Naive thymus-derived CD4-positive, alpha-beta T cell (primary cell): ENCODE results near the gene THAP4. TPM values are rescaled to one million over a fixed set of nuclear protein-coding genes. Genes with fewer than 3 reads are reported as not detected.

Source experiments
- ATAC-seq: fragments of 150-1000 bp; cut with Tn5 transposase; 2 replicates; pipeline ENCODE4 v1.10.0; 2021; ENCODE audit warnings: mild to moderate bottlenecking, moderate library complexity
- CTCF ChIA-PET: fragments of 350-600 bp; sonication (Branson Sonifier 250); formaldehyde crosslinking; loops from one replicate; lab custom pipeline; 2021; ENCODE audit warnings: antibody characterized with exemption; lab: Charles Lee
- POLR2A ChIA-PET: fragments of 350-600 bp; sonication (Branson Sonifier 250); formaldehyde crosslinking; loops from one replicate; lab custom pipeline; 2021; ENCODE audit warnings: antibody characterized with exemption, inconsistent platforms; lab: Charles Lee
- DNase-seq, 9 donors: peaks; one replicate each; pipeline versions ENCODE4 v3.0.0 to v3.0.0-alpha.2; 2020 to 2022; ENCODE audit warnings: mixed read lengths in 1 of 9
- H3K27ac ChIP-seq: one replicate; pipeline ENCODE4 v1.7.0; 2013; ENCODE audit warnings: mild to moderate bottlenecking, low read depth, low read length, moderate library complexity
- H3K27me3 ChIP-seq, 2 donors: one replicate each; pipeline ENCODE4 v1.7.0; 2013; ENCODE audit warnings: low read length in 2 of 2, mild to moderate bottlenecking in 2 of 2, moderate library complexity in 2 of 2; ENCODE audit not compliant: control insufficient read depth in 2 of 2, insufficient read depth in 2 of 2
- H3K36me3 ChIP-seq, 3 experiments: 1 replicate in 2 of 3; 2 replicates in 1 of 3; pipeline ENCODE4 v1.7.0; 2013; ENCODE audit warnings: low read length in 3 of 3, mild to moderate bottlenecking in 3 of 3, moderate library complexity in 1 of 3; ENCODE audit not compliant: insufficient read depth in 3 of 3, control insufficient read depth in 2 of 3
- H3K4me1 ChIP-seq, 2 donors: one replicate each; pipeline ENCODE4 v1.7.0; 2013; ENCODE audit warnings: low read length in 2 of 2, mild to moderate bottlenecking in 2 of 2, moderate library complexity in 1 of 2; ENCODE audit not compliant: control insufficient read depth in 2 of 2, insufficient read depth in 2 of 2
- H3K4me3 ChIP-seq: 2 replicates; pipeline ENCODE4 v1.7.0; 2013; ENCODE audit warnings: mild to moderate bottlenecking, low read length
- H3K9me3 ChIP-seq, 3 experiments: 1 replicate in 2 of 3; 2 replicates in 1 of 3; pipeline ENCODE4 v1.7.0; 2013; ENCODE audit warnings: low read length in 3 of 3; ENCODE audit not compliant: control insufficient read depth in 2 of 3
- H3K27ac Mint-ChIP-seq, 9 donors: one replicate each; pipeline ENCODE4 v1.8.0; 2020 to 2022; ENCODE audit warnings: mixed read lengths in 9 of 9, mild to moderate bottlenecking in 8 of 9, moderate library complexity in 5 of 9, inconsistent platforms in 2 of 9
- H3K27me3 Mint-ChIP-seq, 5 donors: one replicate each; pipeline ENCODE4 v1.8.0; 2021 to 2022; ENCODE audit warnings: mixed read lengths in 5 of 5, mild to moderate bottlenecking in 1 of 5
- H3K36me3 Mint-ChIP-seq, 5 donors: one replicate each; pipeline ENCODE4 v1.8.0; 2020 to 2022; ENCODE audit warnings: mixed read lengths in 5 of 5, mild to moderate bottlenecking in 3 of 5, inconsistent platforms in 1 of 5
- H3K4me1 Mint-ChIP-seq, 7 donors: one replicate each; pipeline ENCODE4 v1.8.0; 2020 to 2022; ENCODE audit warnings: mixed read lengths in 7 of 7, mild to moderate bottlenecking in 3 of 7, inconsistent platforms in 1 of 7
- H3K4me3 Mint-ChIP-seq, 10 donors: one replicate each; pipeline ENCODE4 v1.8.0; 2020 to 2022; ENCODE audit warnings: mild to moderate bottlenecking in 10 of 10, mixed read lengths in 10 of 10, moderate library complexity in 6 of 10, inconsistent platforms in 2 of 10
- H3K9me3 Mint-ChIP-seq, 11 donors: one replicate each; pipeline ENCODE4 v1.8.0; 2020 to 2022; ENCODE audit warnings: mixed read lengths in 11 of 11, mild to moderate bottlenecking in 4 of 11, inconsistent platforms in 1 of 11, moderate library complexity in 1 of 11
- intact Hi-C, 2 donors: fragments of 100-400 bp; cut with micrococcal nuclease; formaldehyde crosslinking; loops; one replicate each; pipeline ENCODE4 v1.15.1; 2023
- polyA plus RNA-seq, 2 donors: library from polyadenylated mRNA; unstranded; fragments of 300-500 nt; fragmentation: Illumina TruSeq; gene quantifications; one replicate each; pipeline ENCODE4 v1.2.3, GENCODE V29; 2021
- total RNA-seq, 6 experiments: library from RNA in 5 of 6; stranded (reverse) in 5 of 6; gene quantifications; 1 replicate in 5 of 6; 2 replicates in 1 of 6; pipeline ENCODE4 v1.2.3 and lab custom pipeline; 2021 to 2026

Gene THAP4
- total and polyA plus RNA-seq, 7 experiments from 2014 or later, result 26.4 to 56.2 (median 30.8) TPM

DNA sequence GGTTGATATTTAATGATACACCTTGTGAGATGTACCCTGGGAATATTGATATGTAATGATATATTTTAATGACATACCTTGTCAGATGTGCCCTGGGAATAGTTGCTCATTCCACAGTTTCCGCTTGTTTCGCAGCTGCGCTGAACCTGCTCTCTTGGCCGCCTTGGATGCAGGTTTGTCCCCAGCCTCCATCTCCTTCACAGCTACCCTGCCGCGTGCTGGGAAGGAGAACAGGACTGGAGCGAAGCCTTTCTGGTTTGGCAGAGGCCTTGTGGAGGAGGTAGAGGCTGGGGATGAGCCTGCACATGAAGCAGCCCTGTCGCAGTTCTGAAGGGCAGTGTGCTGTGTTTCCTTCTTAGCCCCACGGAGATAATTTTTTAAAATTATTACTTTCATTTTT, 15.2 kb upstream of the THAP4 start:
- no peaks in the 10 kb centered on the region for H3K4me1 ChIP-seq
- H3K27me3 Mint-ChIP-seq, result no peaks in the 10 kb centered on the region
- DNase-seq (no peak), ATAC-seq (no peak)
- no peaks in the 10 kb centered on the region for H3K9me3 ChIP-seq
- no peak overlapping the region for H3K4me3 ChIP-seq
- peaks cover 4 to 15% (median 8%) of the 10 kb centered on the region in 7 donors for H3K4me1 Mint-ChIP-seq
- CTCF ChIA-PET, result no interaction called here
- H3K27ac Mint-ChIP-seq, result no peak overlapping the region
- peaks cover 6 to 60% (median 16%) of the 10 kb centered on the region in 3 experiments for H3K36me3 ChIP-seq
- H3K27ac ChIP-seq, result no peak overlapping the region
- POLR2A ChIA-PET, result no interaction called here
- H3K4me3 Mint-ChIP-seq, result no peak overlapping the region
- no peaks in the 10 kb centered on the region for H3K27me3 ChIP-seq
- intact Hi-C loops, result no loop called here
- peaks cover 0 to 31% (median 4%) of the 10 kb centered on the region in 5 donors for H3K36me3 Mint-ChIP-seq
- H3K9me3 Mint-ChIP-seq, result no peaks in the 10 kb centered on the region

- intact Hi-C loops, result no loop called here
- DNase-seq (no peak), ATAC-seq (no peak)
- Mint-ChIP-seq H3K27ac (no peak overlapping the region), H3K36me3 (peaks cover 0 to 17% (median 0%) of the 10 kb centered on the region in 5 donors), H3K4me3 (no peak overlapping the region), H3K4me1 (peaks cover 6 to 32% (median 16%) of the 10 kb centered on the region in 7 donors), H3K27me3 (no peaks in the 10 kb centered on the region), H3K9me3 (no peaks in the 10 kb centered on the region)
- Histone ChIP-seq H3K27ac (no peak overlapping the region), H3K4me1 (no peaks in the 10 kb centered on the region), H3K9me3 (no peaks in the 10 kb centered on the region), H3K27me3 (no peaks in the 10 kb centered on the region), H3K36me3 (peaks cover 6 to 46% (median 13%) of the 10 kb centered on the region in 3 experiments), H3K4me3 (no peak overlapping the region)
- CTCF ChIA-PET, result no interaction called here
- POLR2A ChIA-PET, result no interaction called here
Observed at GRCh38 chr2:241649927-241650326, 13.0 kb upstream of the THAP4 start.

GRCh38 chr2:241649404-241649803, 12.4 kb upstream of the THAP4 start:
- H3K9me3 Mint-ChIP-seq, result peaks cover 0 to under 1% (median 0%) of the 10 kb centered on the region in 11 donors
- Histone ChIP-seq H3K4me1 (no peaks in the 10 kb centered on the region), H3K27ac (no peak overlapping the region), H3K36me3 (peaks cover 6 to 43% (median 10%) of the 10 kb centered on the region in 3 experiments), H3K9me3 (no peaks in the 10 kb centered on the region), H3K27me3 (no peaks in the 10 kb centered on the region), H3K4me3 (no peak overlapping the region)
- H3K4me1 Mint-ChIP-seq, result peaks cover 7 to 36% (median 18%) of the 10 kb centered on the region in 7 donors
- CTCF ChIA-PET, result no interaction called here
- no peaks in the 10 kb centered on the region for H3K27me3 Mint-ChIP-seq
- intact Hi-C loops, result no loop called here
- no peak overlapping the region for H3K4me3 Mint-ChIP-seq
- DNase-seq (no peak), ATAC-seq (no peak)
- peak overlapping the region in 3 of 9 donors; percentile 7 to 67 (median 62) for H3K27ac Mint-ChIP-seq
- H3K36me3 Mint-ChIP-seq, result peaks cover 0 to 13% (median 0%) of the 10 kb centered on the region in 5 donors
- POLR2A ChIA-PET, result interaction anchor here (1.3 kb wide), 1 partner anchor 11 kb away, joined by 3 read pairs; no protein-coding TSS in a partner anchor

- Histone ChIP-seq H3K9me3 (no peaks in the 10 kb centered on the region), H3K4me1 (no peaks in the 10 kb centered on the region), H3K4me3 (no peak overlapping the region), H3K36me3 (peaks cover 6 to 42% (median 10%) of the 10 kb centered on the region in 3 experiments), H3K27ac (no peak overlapping the region), H3K27me3 (no peaks in the 10 kb centered on the region)
- DNase-seq (no peak), ATAC-seq (no peak)
- POLR2A ChIA-PET, result interaction anchor here (1.3 kb wide), 1 partner anchor 10 kb away, joined by 3 read pairs; no protein-coding TSS in a partner anchor
- Mint-ChIP-seq H3K27ac (peak overlapping the region in 3 of 9 donors; percentile 10 to 65 (median 38)), H3K27me3 (no peaks in the 10 kb centered on the region), H3K4me1 (peaks cover 10 to 45% (median 26%) of the 10 kb centered on the region in 7 donors), H3K36me3 (peaks cover 0 to 13% (median 0%) of the 10 kb centered on the region in 5 donors), H3K4me3 (no peak overlapping the region), H3K9me3 (peaks cover 0 to 2% (median 0%) of the 10 kb centered on the region in 11 donors)
- CTCF ChIA-PET, result no interaction called here
- intact Hi-C loops, result no loop called here
Observed at GRCh38 chr2:241648453-241648852, 11.5 kb upstream of the THAP4 start.

DNA sequence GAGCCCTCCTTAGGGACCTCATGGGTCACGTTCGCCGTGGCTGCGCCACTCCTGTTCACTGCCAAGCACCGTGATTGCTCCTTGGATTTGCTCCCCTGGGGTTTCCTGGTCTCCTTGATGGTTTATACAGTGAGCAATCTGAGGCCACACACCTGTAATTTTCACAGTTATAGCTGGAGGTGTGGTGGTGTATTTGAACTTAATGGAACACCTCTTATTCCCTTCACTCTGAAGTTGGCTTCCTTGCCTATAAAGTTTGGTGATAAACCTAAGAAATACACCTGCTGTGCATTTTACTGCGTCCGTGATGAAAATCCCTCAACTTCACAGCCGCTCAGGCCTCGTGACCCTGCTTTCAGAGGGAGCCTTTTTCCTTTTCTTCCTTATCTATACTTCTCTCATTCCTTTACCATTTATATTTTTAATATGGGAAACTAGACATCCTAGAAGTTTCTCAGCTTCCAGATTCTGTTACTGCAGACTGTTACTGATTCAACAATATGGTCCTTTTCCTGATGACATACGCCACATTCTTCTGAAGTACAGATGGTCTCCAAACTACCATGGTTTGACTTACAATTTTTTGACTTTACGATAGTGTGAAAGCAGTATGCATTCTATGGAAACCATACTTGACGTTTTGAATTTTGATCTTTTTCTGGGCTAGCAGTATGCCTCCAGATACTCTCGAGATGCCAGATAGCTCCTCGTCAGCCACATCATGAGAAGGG, 9.1 kb upstream of the THAP4 start:
- Histone ChIP-seq H3K4me3 (no peak overlapping the region), H3K36me3 (peaks cover 0 to 19% (median 3%) of the 10 kb centered on the region in 3 experiments), H3K4me1 (no peaks in the 10 kb centered on the region), H3K27me3 (no peaks in the 10 kb centered on the region), H3K27ac (no peak overlapping the region), H3K9me3 (no peaks in the 10 kb centered on the region)
- Mint-ChIP-seq H3K27ac (no peak overlapping the region), H3K9me3 (peaks cover 0 to 2% (median 0%) of the 10 kb centered on the region in 11 donors), H3K4me3 (peak overlapping the region in 1 of 10 donors; percentile 12), H3K36me3 (peaks cover 0 to 2% (median 0%) of the 10 kb centered on the region in 5 donors), H3K4me1 (peaks cover 15 to 61% (median 39%) of the 10 kb centered on the region in 7 donors), H3K27me3 (no peaks in the 10 kb centered on the region)
- CTCF ChIA-PET, result interaction anchor here (0.6 kb wide), 1 partner anchor 719 kb away, joined by 3 read pairs; no protein-coding TSS in a partner anchor
- intact Hi-C loops, result no loop called here
- ATAC-seq (no peak), DNase-seq (no peak)
- POLR2A ChIA-PET, result no interaction called here

- Histone ChIP-seq H3K27ac (no peak overlapping the region), H3K27me3 (no peaks in the 10 kb centered on the region), H3K9me3 (no peaks in the 10 kb centered on the region), H3K4me3 (no peak overlapping the region), H3K4me1 (no peaks in the 10 kb centered on the region), H3K36me3 (peaks cover 0 to 11% (median 0%) of the 10 kb centered on the region in 3 experiments)
- peak overlapping the region in 1 of 10 donors; percentile 12 for H3K4me3 Mint-ChIP-seq
- no peak overlapping the region for H3K27ac Mint-ChIP-seq
- intact Hi-C loops, result no loop called here
- peaks cover 0 to 4% (median 0%) of the 10 kb centered on the region in 5 donors for H3K36me3 Mint-ChIP-seq
- no peaks in the 10 kb centered on the region for H3K27me3 Mint-ChIP-seq
- ChIA-PET POLR2A (interaction anchor here (1.3 kb wide), 1 partner anchor 10 kb away, joined by 3 read pairs; no protein-coding TSS in a partner anchor), CTCF (no interaction called here)
- H3K9me3 Mint-ChIP-seq, result peaks cover 0 to 4% (median 0%) of the 10 kb centered on the region in 11 donors
- H3K4me1 Mint-ChIP-seq, result peaks cover 20 to 69% (median 45%) of the 10 kb centered on the region in 7 donors
- DNase-seq, result no peak
- peak; percentile 12 for ATAC-seq
Observed at GRCh38 chr2:241645056-241645914, 8.3 kb upstream of the THAP4 start.
